Astrocyte (in vitro differentiated cells and primary cell): ENCODE data around the gene FAM110A. TPM values are rescaled to one million over a fixed set of nuclear protein-coding genes. Genes with fewer than 3 reads are reported as not detected.
"Not testable (repeated sequence)": the region's sequence is repeated elsewhere in the genome, so short reads cannot be mapped to it uniquely, and the experiment has no call there.

Experiments used
- DNase-seq: peaks from one replicate; pipeline ENCODE4 v3.0.0-alpha.2; 2010; ENCODE audit warnings: low read depth
- FAIRE-seq: peaks from 2 replicates; lab custom pipeline; 2011; peaks lifted over from hg19 to GRCh38; lab: Jason Lieb, UNC
- H2AFZ ChIP-seq: 2 replicates; pipeline ENCODE4 v1.6.0; 2012; ENCODE audit warnings: low read depth, low read length, inconsistent platforms
- H3K27ac ChIP-seq: 2 replicates; pipeline ENCODE4 v1.5.1; 2011; ENCODE audit warnings: low read depth, low read length, inconsistent platforms
- H3K27me3 ChIP-seq: 2 replicates; pipeline ENCODE4 v1.6.0; 2011; ENCODE audit warnings: low read length, inconsistent platforms; ENCODE audit not compliant: insufficient read depth
- H3K36me3 ChIP-seq: 2 replicates; pipeline ENCODE4 v1.5.1; 2011; ENCODE audit warnings: low read length, inconsistent platforms; ENCODE audit not compliant: insufficient read depth
- H3K4me1 ChIP-seq: 2 replicates; pipeline ENCODE4 v1.5.1; 2011; ENCODE audit warnings: low read length, inconsistent platforms; ENCODE audit not compliant: insufficient read depth
- H3K4me2 ChIP-seq: 2 replicates; pipeline ENCODE4 v1.6.0; 2012; ENCODE audit warnings: low read length, inconsistent platforms
- H3K4me3 ChIP-seq: 2 replicates; pipeline ENCODE4 v1.5.1; 2011; ENCODE audit warnings: low read depth, mild to moderate bottlenecking, low read length, inconsistent platforms; ENCODE audit not compliant: insufficient read depth
- H3K79me2 ChIP-seq: 2 replicates; pipeline ENCODE4 v1.6.0; 2012; ENCODE audit warnings: mild to moderate bottlenecking, low read length, inconsistent platforms; ENCODE audit not compliant: insufficient read depth
- H3K9ac ChIP-seq: 2 replicates; pipeline ENCODE4 v1.6.0; 2012; ENCODE audit warnings: mild to moderate bottlenecking, low read length, inconsistent platforms
- H3K9me3 ChIP-seq: 2 replicates; pipeline ENCODE4 v1.5.1; 2012; ENCODE audit warnings: low read depth, mild to moderate bottlenecking, low read length, inconsistent platforms; ENCODE audit not compliant: insufficient read depth
- H4K20me1 ChIP-seq: 2 replicates; pipeline ENCODE4 v1.6.0; 2012; ENCODE audit warnings: low read length, inconsistent platforms; ENCODE audit not compliant: insufficient read depth
- H3K27ac Mint-ChIP-seq: one replicate; pipeline ENCODE4 v1.8.0; 2021; ENCODE audit warnings: mild to moderate bottlenecking, mixed read lengths; ENCODE audit not compliant: unreplicated experiment
- H3K27me3 Mint-ChIP-seq: one replicate; pipeline ENCODE4 v1.8.0; 2021; ENCODE audit warnings: low read depth, mixed read lengths; ENCODE audit not compliant: unreplicated experiment
- H3K36me3 Mint-ChIP-seq: one replicate; pipeline ENCODE4 v1.8.0; 2021; ENCODE audit warnings: low read depth, mixed read lengths; ENCODE audit not compliant: unreplicated experiment
- H3K4me1 Mint-ChIP-seq: one replicate; pipeline ENCODE4 v1.8.0; 2021; ENCODE audit warnings: low read depth, mixed read lengths; ENCODE audit not compliant: unreplicated experiment
- H3K4me3 Mint-ChIP-seq: one replicate; pipeline ENCODE4 v1.8.0; 2021; ENCODE audit warnings: mild to moderate bottlenecking, moderate library complexity, mixed read lengths; ENCODE audit not compliant: unreplicated experiment
- H3K9me3 Mint-ChIP-seq: one replicate; pipeline ENCODE4 v1.8.0; 2021; ENCODE audit warnings: mild to moderate bottlenecking, mixed read lengths; ENCODE audit not compliant: unreplicated experiment
- CTCF ChIP-seq: IDR thresholded peaks from 2 replicates; pipeline ENCODE4 v1.5.1; 2011; ENCODE audit warnings: low read depth, mild to moderate bottlenecking, inconsistent platforms, low read length, moderate library complexity; ENCODE audit not compliant: insufficient read depth
- EZH2 ChIP-seq: IDR thresholded peaks from 2 replicates; pipeline ENCODE4 v1.6.1; 2012; ENCODE audit warnings: mild to moderate bottlenecking, low read length, inconsistent platforms; ENCODE audit not compliant: insufficient read depth
- total RNA-seq: library from RNA; stranded (reverse); gene quantifications from 2 replicates; pipeline ENCODE4 v1.2.1, GENCODE V29; 2021

The FAM110A gene
- total RNA-seq, 1 donor from 2014 or later = 1.4 TPM

- Mint-ChIP-seq H3K4me3 (no peak overlapping the region), H3K4me1 (no peaks in the 10 kb centered on the region), H3K27me3 (peaks cover 5% of the 10 kb centered on the region), H3K27ac (no peak overlapping the region), H3K9me3 (peaks cover 12% of the 10 kb centered on the region), H3K36me3 (peaks cover 2% of the 10 kb centered on the region)
- Histone ChIP-seq H3K9ac (no peak overlapping the region), H3K36me3 (no peaks in the 10 kb centered on the region), H3K9me3 (no peaks in the 10 kb centered on the region), H3K27me3 (no peaks in the 10 kb centered on the region), H2AFZ (no peak overlapping the region), H3K4me1 (no peaks in the 10 kb centered on the region), H3K4me2 (no peak overlapping the region), H3K4me3 (no peak overlapping the region), H3K79me2 (no peaks in the 10 kb centered on the region), H3K27ac (no peak overlapping the region), H4K20me1 (no peaks in the 10 kb centered on the region)
- FAIRE-seq (no peak), DNase-seq (no peak)
- TF ChIP-seq EZH2 (no peak), CTCF (no peak)
Observed at GRCh38 chr20:792248-792647, 41.3 kb upstream of the FAM110A start.

GRCh38 chr20:796921-797320 is 36.6 kb upstream of the FAM110A start:
- Histone ChIP-seq H2AFZ (no peak overlapping the region), H3K79me2 (no peaks in the 10 kb centered on the region), H3K9ac (no peak overlapping the region), H3K27me3 (no peaks in the 10 kb centered on the region), H3K36me3 (no peaks in the 10 kb centered on the region), H3K9me3 (no peaks in the 10 kb centered on the region), H3K27ac (no peak overlapping the region), H3K4me3 (no peak overlapping the region), H4K20me1 (no peaks in the 10 kb centered on the region), H3K4me2 (no peak overlapping the region), H3K4me1 (no peaks in the 10 kb centered on the region)
- no peaks in the 10 kb centered on the region for H3K4me1 Mint-ChIP-seq
- no peak overlapping the region for H3K4me3 Mint-ChIP-seq
- peaks cover 2% of the 10 kb centered on the region for H3K36me3 Mint-ChIP-seq
- H3K9me3 Mint-ChIP-seq = peaks cover 14% of the 10 kb centered on the region
- FAIRE-seq (no peak), DNase-seq (no peak)
- peaks cover 10% of the 10 kb centered on the region for H3K27me3 Mint-ChIP-seq
- TF ChIP-seq CTCF = no peak
- no peak for TF ChIP-seq EZH2
- no peak overlapping the region for H3K27ac Mint-ChIP-seq

- not testable (repeated sequence) for H3K36me3 Mint-ChIP-seq, FAIRE-seq, H3K27me3 ChIP-seq, H2AFZ ChIP-seq, H3K4me3 ChIP-seq, H3K36me3 ChIP-seq, H3K27ac ChIP-seq, H3K4me2 ChIP-seq, H3K9me3 ChIP-seq, H3K27ac Mint-ChIP-seq, H3K79me2 ChIP-seq, H3K4me3 Mint-ChIP-seq, H3K9ac ChIP-seq, DNase-seq, H4K20me1 ChIP-seq, H3K4me1 ChIP-seq, H3K4me1 Mint-ChIP-seq
- Mint-ChIP-seq H3K27me3 (peaks cover 10% of the 10 kb centered on the region), H3K9me3 (peaks cover 14% of the 10 kb centered on the region)
Observed at GRCh38 chr20:798746-799145, 34.8 kb upstream of the FAM110A start.

- H4K20me1 ChIP-seq, H3K36me3 ChIP-seq, H3K27ac ChIP-seq, H3K27ac Mint-ChIP-seq, H3K79me2 ChIP-seq, H3K36me3 Mint-ChIP-seq, H3K27me3 ChIP-seq, H3K4me1 Mint-ChIP-seq, H3K4me1 ChIP-seq, FAIRE-seq, H3K9ac ChIP-seq, H2AFZ ChIP-seq, H3K4me2 ChIP-seq, DNase-seq, H3K9me3 ChIP-seq, H3K27me3 Mint-ChIP-seq, H3K4me3 Mint-ChIP-seq, H3K4me3 ChIP-seq: not testable (repeated sequence)
- peaks cover 18% of the 10 kb centered on the region for H3K9me3 Mint-ChIP-seq
Observed at GRCh38 chr20:800026-800425, 33.5 kb upstream of the FAM110A start.
